H1 (cell line): Measurements from ENCODE around the gene ATP6V1G3. TPM values are rescaled to one million over a fixed set of nuclear protein-coding genes. Genes with fewer than 3 reads are reported as not detected.

Source experiments
- CTCF ChIA-PET: fragments of 300-600 bp; sonication (Branson Sonifier 250); formaldehyde crosslinking; loops from one replicate; lab custom pipeline; 2021; ENCODE audit not compliant: partially characterized antibody; lab: Charles Lee
- POLR2A ChIA-PET: fragments of 300-600 bp; sonication (Branson Sonifier 250); formaldehyde crosslinking; loops from one replicate; lab custom pipeline; 2021; ENCODE audit warnings: inconsistent platforms; ENCODE audit not compliant: partially characterized antibody; lab: Charles Lee
- DNase-seq, 2 experiments: peaks; one replicate each; pipeline versions ENCODE4 v3.0.0 to v3.0.0-alpha.2; 2010 to 2022; ENCODE audit warnings: low spot score in 2 of 2, low read depth in 1 of 2, mixed read lengths in 1 of 2
- FAIRE-seq: peaks from 2 replicates; lab custom pipeline; 2011; peaks lifted over from hg19 to GRCh38; lab: Jason Lieb, UNC
- H2AFZ ChIP-seq: 2 replicates; pipeline ENCODE4 v1.8.1; 2012; ENCODE audit warnings: low read length, inconsistent platforms
- H2AK5ac ChIP-seq: 2 replicates; pipeline ENCODE4 v1.6.1; 2013; ENCODE audit warnings: low read depth, low read length
- H2BK120ac ChIP-seq: replicated peaks from 2 replicates; pipeline ENCODE3; 2013; ENCODE audit warnings: low read depth, low read length, inconsistent platforms
- H2BK12ac ChIP-seq: 2 replicates; pipeline ENCODE4 v1.6.1; 2013; ENCODE audit warnings: low read depth, low read length
- H2BK15ac ChIP-seq: 2 replicates; pipeline ENCODE4 v1.6.1; 2013; ENCODE audit warnings: low read length
- H2BK20ac ChIP-seq: 2 replicates; pipeline ENCODE4 v1.6.1; 2013; ENCODE audit warnings: low read length
- H2BK5ac ChIP-seq: 2 replicates; pipeline ENCODE4 v1.6.1; 2013; ENCODE audit warnings: low read depth, low read length
- H3K14ac ChIP-seq: 2 replicates; pipeline ENCODE4 v1.6.1; 2013; ENCODE audit warnings: inconsistent platforms; ENCODE audit not compliant: insufficient read length
- H3K18ac ChIP-seq: 2 replicates; pipeline ENCODE4 v1.6.1; 2013; ENCODE audit warnings: low read length; ENCODE audit errors: extremely low read depth
- H3K23ac ChIP-seq: 2 replicates; pipeline ENCODE4 v1.6.1; 2013; ENCODE audit warnings: inconsistent platforms; ENCODE audit not compliant: insufficient read length
- H3K23me2 ChIP-seq: 2 replicates; pipeline ENCODE4 v1.6.1; 2013; ENCODE audit warnings: low read depth, low read length
- H3K27ac ChIP-seq: 2 replicates; pipeline ENCODE4 v1.6.1; 2011; ENCODE audit warnings: low read depth, low read length, inconsistent platforms
- H3K27me3 ChIP-seq, 4 experiments: replicated peaks in 1 of 4; 1 replicate in 1 of 4; 2 replicates in 3 of 4; pipeline versions ENCODE4 v1.6.1 to v1.8.1; 2011 to 2013; ENCODE audit warnings: low read length in 3 of 4, mild to moderate bottlenecking in 3 of 4, inconsistent platforms in 2 of 4, mixed read lengths in 2 of 4, moderate library complexity in 1 of 4; ENCODE audit not compliant: control insufficient read depth in 3 of 4, insufficient read depth in 3 of 4; ENCODE audit errors: extremely low read depth in 1 of 4
- H3K36me3 ChIP-seq, 4 experiments: 2 replicates each; pipeline versions ENCODE4 v1.6.1 to v1.8.1; 2011 to 2013; ENCODE audit warnings: mild to moderate bottlenecking in 4 of 4, low read length in 3 of 4, moderate library complexity in 2 of 4, control low read depth in 1 of 4, inconsistent platforms in 1 of 4; ENCODE audit not compliant: insufficient read depth in 4 of 4, control insufficient read depth in 2 of 4
- H3K4ac ChIP-seq: replicated peaks from 2 replicates; pipeline ENCODE3; 2013; ENCODE audit warnings: low read length, low read depth, mixed read lengths, inconsistent platforms; ENCODE audit not compliant: insufficient read length
- H3K4me1 ChIP-seq, 4 experiments: replicated peaks in 1 of 4; 1 replicate in 1 of 4; 2 replicates in 3 of 4; pipeline versions ENCODE4 v1.6.1 to v1.8.1; 2011 to 2013; ENCODE audit warnings: low read length in 3 of 4, inconsistent platforms in 2 of 4, mixed read lengths in 1 of 4; ENCODE audit not compliant: insufficient read depth in 4 of 4, control insufficient read depth in 3 of 4
- H3K4me2 ChIP-seq, 2 experiments: 2 replicates each; pipeline versions ENCODE4 v1.6.1 to v1.8.1; 2011 to 2013; ENCODE audit warnings: low read depth in 2 of 2, low read length in 2 of 2, control low read depth in 1 of 2, inconsistent platforms in 1 of 2, mild to moderate bottlenecking in 1 of 2; ENCODE audit not compliant: insufficient read depth in 1 of 2
- H3K4me3 ChIP-seq, 4 experiments: fragments of 200-600, 300-600 bp in 1 of 4; sonication (generic), shearing (Covaris generic), sonication (Bioruptor Twin) in 1 of 4; 2 replicates each; pipeline versions ENCODE4 v1.5.1 to v1.8.1; 2011 to 2016; ENCODE audit warnings: low read length in 4 of 4, low read depth in 3 of 4, control low read depth in 2 of 4, inconsistent platforms in 2 of 4, mild to moderate bottlenecking in 2 of 4, mixed read lengths in 1 of 4, moderate library complexity in 1 of 4; ENCODE audit not compliant: insufficient read depth in 2 of 4; ENCODE audit errors: extremely low read depth in 1 of 4
- H3K56ac ChIP-seq: replicated peaks from 2 replicates; pipeline ENCODE3; 2013; ENCODE audit warnings: low read depth, mild to moderate bottlenecking, mixed read lengths, low read length, inconsistent platforms; ENCODE audit not compliant: insufficient read length
- H3K79me1 ChIP-seq: 2 replicates; pipeline ENCODE4 v1.6.1; 2013; ENCODE audit warnings: low read depth, low read length, control low read depth
- H3K79me2 ChIP-seq, 2 experiments: 2 replicates each; pipeline versions ENCODE4 v1.6.1 to v1.8.1; 2012 to 2013; ENCODE audit warnings: low read length in 2 of 2, mild to moderate bottlenecking in 2 of 2, inconsistent platforms in 1 of 2; ENCODE audit not compliant: insufficient read depth in 2 of 2, control insufficient read depth in 1 of 2
- H3K9ac ChIP-seq, 4 experiments: replicated peaks in 1 of 4; 1 replicate in 1 of 4; 2 replicates in 3 of 4; pipeline versions ENCODE4 v1.6.1 to v1.8.1; 2011 to 2013; ENCODE audit warnings: low read depth in 3 of 4, low read length in 3 of 4, control low read depth in 2 of 4, mild to moderate bottlenecking in 2 of 4, moderate library complexity in 2 of 4, inconsistent platforms in 1 of 4; ENCODE audit errors: extremely low read depth in 1 of 4
- H3K9me3 ChIP-seq, 2 experiments: 2 replicates each; pipeline versions ENCODE4 v1.6.1 to v1.8.1; 2012 to 2013; ENCODE audit warnings: mild to moderate bottlenecking in 2 of 2, moderate library complexity in 2 of 2, control low read depth in 1 of 2, inconsistent platforms in 1 of 2, low read depth in 1 of 2, low read length in 1 of 2, mixed read lengths in 1 of 2; ENCODE audit not compliant: insufficient read depth in 2 of 2
- H4K20me1 ChIP-seq, 2 experiments: replicated peaks in 1 of 2; 2 replicates each; pipeline versions ENCODE3 to v1.8.1; 2011 to 2013; ENCODE audit warnings: inconsistent platforms in 2 of 2, low read length in 2 of 2, mild to moderate bottlenecking in 1 of 2; ENCODE audit not compliant: insufficient read depth in 2 of 2, control insufficient read depth in 1 of 2
- H4K5ac ChIP-seq: 2 replicates; pipeline ENCODE4 v1.6.1; 2013; ENCODE audit warnings: low read length, low read depth, mixed read lengths, inconsistent platforms; ENCODE audit not compliant: insufficient read length
- H4K8ac ChIP-seq: 2 replicates; pipeline ENCODE4 v1.8.0; 2013; ENCODE audit warnings: mild to moderate bottlenecking, moderate library complexity, low read length, inconsistent platforms; ENCODE audit not compliant: insufficient read depth; ENCODE audit errors: extremely low read depth
- H4K91ac ChIP-seq: replicated peaks from 2 replicates; pipeline ENCODE3; 2013; ENCODE audit warnings: low read length, mixed read lengths, inconsistent platforms; ENCODE audit not compliant: insufficient read length
- EZH2 ChIP-seq: fragments of 200-600 bp; sonication (generic); IDR thresholded peaks from 2 replicates; pipeline ENCODE4 v1.7.1; 2012; ENCODE audit warnings: low read depth, mild to moderate bottlenecking, moderate library complexity, low read length, inconsistent platforms; ENCODE audit not compliant: severe bottlenecking
- GABPA ChIP-seq: IDR thresholded peaks from 2 replicates; pipeline ENCODE4 v1.6.1; 2011; ENCODE audit warnings: mild to moderate bottlenecking, low read length, moderate library complexity, borderline replicate concordance; ENCODE audit not compliant: insufficient read depth
- MAFK ChIP-seq: IDR thresholded peaks from 2 replicates; pipeline ENCODE4 v1.6.1; 2012; ENCODE audit warnings: low read depth, mild to moderate bottlenecking, improper control_type of control experiment, low read length
- TAF1 ChIP-seq: IDR thresholded peaks from 2 replicates; pipeline ENCODE4 v1.6.1; 2011; ENCODE audit warnings: mild to moderate bottlenecking, low read depth, low read length
- WGBS, 2 experiments: shearing (Covaris generic) in 1 of 2; methylation state at CpG; one replicate each; pipeline versions ENCODE4 v1.1.6 to v1.1.7; 2013 to 2015; ENCODE audit warnings: low lambda C conversion rate in 2 of 2, mixed read lengths in 2 of 2, inconsistent platforms in 1 of 2, low coverage in 1 of 2, missing lambda C conversion rate in 1 of 2; ENCODE audit not compliant: insufficient replicate concordance in 2 of 2, insufficient coverage in 1 of 2, insufficient read length in 1 of 2; ENCODE audit errors: extremely low coverage in 1 of 2, missing lambda C conversion rate in 1 of 2; 5-methylcytosine and 5-hydroxymethylcytosine counted together
- polyA plus RNA-seq, 7 experiments: library from polyadenylated mRNA; depleted of rRNA in 3 of 7; stranded (reverse) in 5 of 7; unstranded in 2 of 7; fragments of >200 nt in 5 of 7; fragments of 200-250 nt in 2 of 7; gene quantifications; 1 replicate in 5 of 7; 2 replicates in 1 of 7; 4 replicates in 1 of 7; pipeline versions ENCODE4 v1.2.1 to v1.2.3, GENCODE V29; 2011 to 2013; ENCODE audit warnings: missing spikeins in 2 of 7, mixed read lengths in 2 of 7
- total RNA-seq: library from RNA; stranded (reverse); fragmentation: NEBNext Ultra II Directional; extraction: Animal tissue kit (Norgen Biotek cat#: 25700); gene quantifications from 2 replicates; pipeline ENCODE4 v1.2.1, GENCODE V29; 2021
- TF ChIP-seq, protein P1 (sequence below): IDR thresholded peaks from 2 replicates; pipeline ENCODE4 v1.6.1; 2011; ENCODE audit warnings: low read depth, mild to moderate bottlenecking, low read length; ENCODE audit not compliant: insufficient read depth

ATP6V1G3 gene
- total and polyA plus RNA-seq, 2 of the 8 experiments (the other 6 are each of a cell fraction or from before 2014, with no cell fraction given): not detected

DNA sequence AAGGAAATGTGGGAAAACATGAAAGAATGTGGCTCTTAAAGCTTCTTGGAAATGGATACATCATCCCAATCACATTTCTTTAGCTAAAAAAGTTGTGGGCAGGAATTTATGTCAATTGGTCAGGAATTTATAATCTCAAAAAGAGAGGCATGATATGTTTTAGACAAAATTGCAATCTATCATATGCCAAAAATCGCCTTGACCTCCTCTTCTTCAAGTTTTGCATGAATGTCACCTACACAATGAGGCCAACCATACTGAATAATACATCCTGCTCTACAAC, 42.4 kb downstream of the ATP6V1G3 start:
- Histone ChIP-seq H2BK120ac (no peak overlapping the region), H3K14ac (no peak overlapping the region), H2AK5ac (no peak overlapping the region), H4K8ac (no peak overlapping the region), H3K9me3 (0 out of 4 replicates have a peak, but pooled peaks cover 0 to 5% of the 10 kb centered on the region in 2 experiments), H4K91ac (no peak overlapping the region), H3K79me1 (no peaks in the 10 kb centered on the region), H3K36me3 (no peaks in the 10 kb centered on the region), H3K4ac (no peak overlapping the region), H3K79me2 (no peaks in the 10 kb centered on the region), H3K4me2 (no peak overlapping the region), H2BK5ac (no peak overlapping the region), H3K9ac (no peak overlapping the region), H2BK15ac (no peak overlapping the region), H3K4me3 (no peak overlapping the region), H2AFZ (no peak overlapping the region), H4K20me1 (no peaks in the 10 kb centered on the region), H3K18ac (no peak overlapping the region), H3K27me3 (no peaks in the 10 kb centered on the region), H3K56ac (no peak overlapping the region), H2BK20ac (no peak overlapping the region), H3K4me1 (no peaks in the 10 kb centered on the region), H3K23ac (no peak overlapping the region), H4K5ac (no peak overlapping the region), H2BK12ac (no peak overlapping the region), H3K27ac (no peak overlapping the region), H3K23me2 (no peaks in the 10 kb centered on the region)
- DNase-seq: no peak
- TF ChIP-seq MAFK (no peak), TAF1 (no peak), GABPA (no peak), EZH2 (no peak)
- TF ChIP-seq, protein P1, sequence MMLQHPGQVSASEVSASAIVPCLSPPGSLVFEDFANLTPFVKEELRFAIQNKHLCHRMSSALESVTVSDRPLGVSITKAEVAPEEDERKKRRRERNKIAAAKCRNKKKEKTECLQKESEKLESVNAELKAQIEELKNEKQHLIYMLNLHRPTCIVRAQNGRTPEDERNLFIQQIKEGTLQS: no peak
- no peak for FAIRE-seq
- CTCF ChIA-PET: no interaction called here
- POLR2A ChIA-PET: no interaction called here
- WGBS, 2 experiments: 75% methylated on average over 1 of the region's 1 CpG; no CpG with 5 or more reads in 1 of the 2 experiments
